SU-DHL-6 (cell line): ENCODE results near the gene ANKRD60.
A peak's percentile ranks its signal among the peaks of the same experiment; 100 is the strongest.

Experiments used
- H2AFZ ChIP-seq: fragments of 200-600 bp; sonication (generic); 2 replicates; pipeline ENCODE4 v1.6.1; 2014; ENCODE audit warnings: low read depth, mild to moderate bottlenecking, moderate library complexity, mixed read lengths, antibody characterized with exemption, low read length; ENCODE audit not compliant: severe bottlenecking
- H3F3A ChIP-seq: fragments of 200-600 bp; shearing (Covaris generic); 2 replicates; pipeline ENCODE4 v1.6.0; 2016; ENCODE audit warnings: antibody characterized with exemption, mild to moderate bottlenecking; ENCODE audit not compliant: insufficient read depth
- H3K27ac ChIP-seq: fragments of 200-600 bp; sonication (generic); 2 replicates; pipeline ENCODE4 v1.5.1; 2016; ENCODE audit warnings: low read depth, mild to moderate bottlenecking, low read length, moderate library complexity, mixed read lengths
- H3K27me3 ChIP-seq: fragments of 200-600 bp; sonication (generic), shearing (Covaris generic); 2 replicates; pipeline ENCODE4 v1.6.0; 2014; ENCODE audit warnings: mild to moderate bottlenecking, low read length
- H3K36me3 ChIP-seq: fragments of 200-600 bp; sonication (generic); 2 replicates; pipeline ENCODE4 v1.6.1; 2014; ENCODE audit warnings: mild to moderate bottlenecking, low read length, mixed read lengths
- H3K4me2 ChIP-seq: fragments of 300-600, 200-600 bp; shearing (Covaris generic), sonication (generic); 2 replicates; pipeline ENCODE4 v1.6.0; 2014; ENCODE audit warnings: low read length, low read depth, mild to moderate bottlenecking; ENCODE audit not compliant: poor library complexity, severe bottlenecking
- H3K4me3 ChIP-seq: fragments of 200-600 bp; sonication (generic); 2 replicates; pipeline ENCODE4 v1.5.1; 2014; ENCODE audit warnings: antibody characterized with exemption, low read length, mild to moderate bottlenecking, mixed read lengths; ENCODE audit not compliant: insufficient read depth, poor library complexity, severe bottlenecking
- H3K79me2 ChIP-seq: fragments of 200-600 bp; sonication (generic); 2 replicates; pipeline ENCODE4 v1.6.1; 2014; ENCODE audit warnings: mild to moderate bottlenecking, low read length, moderate library complexity; ENCODE audit not compliant: insufficient read depth
- H3K9ac ChIP-seq: fragments of 200-600 bp; sonication (generic); 2 replicates; pipeline ENCODE4 v1.7.0; 2014; ENCODE audit warnings: mild to moderate bottlenecking, low read length
- H3K9me2 ChIP-seq: fragments of 200-600 bp; sonication (generic); replicated peaks from 2 replicates; pipeline ENCODE4 v1.6.1; 2014; ENCODE audit warnings: low read length; ENCODE audit not compliant: insufficient read depth
- H3K9me3 ChIP-seq: fragments of 200-600 bp; sonication (generic); 2 replicates; pipeline ENCODE4 v1.6.1; 2014; ENCODE audit warnings: low read length, mixed read lengths; ENCODE audit not compliant: insufficient read depth
- H4K20me1 ChIP-seq: fragments of 200-600 bp; sonication (generic); 2 replicates; pipeline ENCODE4 v1.6.1; 2014; ENCODE audit warnings: low read depth, mild to moderate bottlenecking, antibody characterized with exemption, low read length, moderate library complexity, mixed read lengths
- EZH2phosphoT487 ChIP-seq: fragments of 200-600 bp; sonication (generic), shearing (Covaris generic); conservative IDR thresholded peaks from 2 replicates; pipeline ENCODE4 v1.6.1; 2018; ENCODE audit warnings: mild to moderate bottlenecking, antibody characterized with exemption, low read length, moderate library complexity, mixed read lengths
- TF ChIP-seq, protein P1 (sequence below): fragments of 200-600 bp; sonication (generic); IDR thresholded peaks from one replicate; pipeline ENCODE4 v1.5.1; 2017; ENCODE audit warnings: antibody characterized with exemption, mild to moderate bottlenecking, low read length, moderate library complexity; ENCODE audit not compliant: insufficient read depth, poor library complexity, severe bottlenecking

Gene ANKRD60

GRCh38 chr20:58209652-58210397 lies 18.6 kb downstream of the ANKRD60 start:
- Histone ChIP-seq H3K9me2 (no peaks in the 10 kb centered on the region), H3K9ac (no peak overlapping the region), H3K9me3 (no peaks in the 10 kb centered on the region), H3K27me3 (no peaks in the 10 kb centered on the region), H3F3A (no peaks in the 10 kb centered on the region), H3K36me3 (no peaks in the 10 kb centered on the region), H3K79me2 (no peaks in the 10 kb centered on the region), H4K20me1 (no peaks in the 10 kb centered on the region), H3K4me2 (no peak overlapping the region), H3K27ac (no peak overlapping the region), H2AFZ (no peak overlapping the region), H3K4me3 (no peak overlapping the region)
- TF ChIP-seq, protein P1, sequence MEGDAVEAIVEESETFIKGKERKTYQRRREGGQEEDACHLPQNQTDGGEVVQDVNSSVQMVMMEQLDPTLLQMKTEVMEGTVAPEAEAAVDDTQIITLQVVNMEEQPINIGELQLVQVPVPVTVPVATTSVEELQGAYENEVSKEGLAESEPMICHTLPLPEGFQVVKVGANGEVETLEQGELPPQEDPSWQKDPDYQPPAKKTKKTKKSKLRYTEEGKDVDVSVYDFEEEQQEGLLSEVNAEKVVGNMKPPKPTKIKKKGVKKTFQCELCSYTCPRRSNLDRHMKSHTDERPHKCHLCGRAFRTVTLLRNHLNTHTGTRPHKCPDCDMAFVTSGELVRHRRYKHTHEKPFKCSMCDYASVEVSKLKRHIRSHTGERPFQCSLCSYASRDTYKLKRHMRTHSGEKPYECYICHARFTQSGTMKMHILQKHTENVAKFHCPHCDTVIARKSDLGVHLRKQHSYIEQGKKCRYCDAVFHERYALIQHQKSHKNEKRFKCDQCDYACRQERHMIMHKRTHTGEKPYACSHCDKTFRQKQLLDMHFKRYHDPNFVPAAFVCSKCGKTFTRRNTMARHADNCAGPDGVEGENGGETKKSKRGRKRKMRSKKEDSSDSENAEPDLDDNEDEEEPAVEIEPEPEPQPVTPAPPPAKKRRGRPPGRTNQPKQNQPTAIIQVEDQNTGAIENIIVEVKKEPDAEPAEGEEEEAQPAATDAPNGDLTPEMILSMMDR, result peak; percentile 98
- no peak for TF ChIP-seq EZH2phosphoT487

DNA sequence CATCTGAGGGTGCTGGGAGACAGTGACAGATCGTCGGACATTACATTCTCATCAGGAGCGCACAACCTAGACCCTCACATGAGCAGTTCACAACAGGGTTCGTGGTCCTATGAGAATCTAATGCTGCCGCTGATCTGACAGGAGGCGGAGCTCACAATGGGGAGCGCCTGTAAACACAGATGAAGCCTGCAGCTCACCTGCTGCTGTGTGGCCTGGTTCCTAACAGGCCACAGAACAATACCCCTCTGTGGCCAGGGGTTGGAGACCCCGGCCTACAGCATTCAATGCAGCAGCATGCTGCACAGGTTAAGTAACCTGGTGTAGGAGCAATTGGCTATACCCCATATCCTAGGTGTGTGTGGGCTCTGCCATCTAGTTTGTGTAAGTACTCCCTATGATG lies 19.5 kb downstream of the ANKRD60 start:
- Histone ChIP-seq H2AFZ (no peak overlapping the region), H3K27ac (no peak overlapping the region), H3K9me3 (no peaks in the 10 kb centered on the region), H3K79me2 (no peaks in the 10 kb centered on the region), H3K4me2 (no peak overlapping the region), H3K9ac (no peak overlapping the region), H3K4me3 (no peak overlapping the region), H3F3A (no peaks in the 10 kb centered on the region), H3K27me3 (no peaks in the 10 kb centered on the region), H3K9me2 (no peaks in the 10 kb centered on the region), H4K20me1 (no peaks in the 10 kb centered on the region), H3K36me3 (no peaks in the 10 kb centered on the region)
- TF ChIP-seq EZH2phosphoT487, result no peak
- TF ChIP-seq, protein P1, result no peak

GRCh38 chr20:58205850-58206249 lies 22.6 kb downstream of the ANKRD60 start:
- Histone ChIP-seq H3K4me3 (no peak overlapping the region), H3K79me2 (no peaks in the 10 kb centered on the region), H3K27ac (no peak overlapping the region), H3K27me3 (no peaks in the 10 kb centered on the region), H2AFZ (no peak overlapping the region), H3K9ac (no peak overlapping the region), H3K4me2 (no peak overlapping the region), H4K20me1 (no peaks in the 10 kb centered on the region), H3K36me3 (no peaks in the 10 kb centered on the region), H3K9me2 (no peaks in the 10 kb centered on the region), H3F3A (no peaks in the 10 kb centered on the region), H3K9me3 (no peaks in the 10 kb centered on the region)
- TF ChIP-seq EZH2phosphoT487, result no peak
- TF ChIP-seq, protein P1, result no peak
